Tibial artery (tissue), 4 donors: ENCODE data around the gene SEC16B.
A peak's percentile ranks its signal among the peaks of the same experiment; 100 is the strongest.

ENCODE experiments used
- DNase-seq, 2 donors: peaks; one replicate each; pipeline ENCODE4 v3.0.0-alpha.2; 2019
- H3K27ac ChIP-seq, 2 donors: fragments of 200-600 bp; sonication (generic) in 1 of 2; 1 replicate in 1 of 2; 2 replicates in 1 of 2; pipeline ENCODE4 v1.5.1; 2018 to 2019; ENCODE audit warnings: mild to moderate bottlenecking in 1 of 2
- H3K27me3 ChIP-seq, 2 donors: fragments of 200-600 bp; sonication (generic) in 1 of 2; one replicate each; pipeline versions ENCODE4 v1.5.1 to v1.6.0; 2016 to 2019
- H3K36me3 ChIP-seq, 3 donors: fragments of 200-600 bp; sonication (generic) in 2 of 3; one replicate each; pipeline ENCODE4 v1.5.1; 2016 to 2019; ENCODE audit warnings: mild to moderate bottlenecking in 2 of 3
- H3K4me1 ChIP-seq, 4 donors: fragments of 200-600 bp; sonication (generic) in 2 of 4; 1 replicate in 3 of 4; 2 replicates in 1 of 4; pipeline ENCODE4 v1.5.1; 2016 to 2019
- H3K4me3 ChIP-seq, 2 donors: fragments of 200-600 bp; sonication (generic) in 1 of 2; 1 replicate in 1 of 2; 2 replicates in 1 of 2; pipeline ENCODE4 v1.5.1; 2018 to 2019; ENCODE audit warnings: mild to moderate bottlenecking in 2 of 2
- H3K9me3 ChIP-seq, 3 donors: fragments of 200-600 bp; sonication (generic) in 1 of 3; one replicate each; pipeline ENCODE4 v1.5.1; 2016 to 2019
- intact Hi-C: fragments of 100-400 bp; cut with DNase I; formaldehyde crosslinking; loops from one replicate; pipeline ENCODE4 v1.15.0; 2023; ENCODE audit warnings: low total_unique reads
- TF ChIP-seq, protein P1 (sequence below), 2 experiments: fragments of 200-600 bp in 1 of 2; fragments of 450-650 bp in 1 of 2; IDR thresholded peaks; one replicate each; pipeline ENCODE4 v1.5.1; 2017 to 2019; ENCODE audit warnings: antibody characterized with exemption in 2 of 2, mild to moderate bottlenecking in 1 of 2, moderate library complexity in 1 of 2

The SEC16B gene

GRCh38 chr1:177983482-177984135, 13.8 kb upstream of the SEC16B start:
- intact Hi-C loops: no loop called here
- Histone ChIP-seq H3K36me3 (no peaks in the 10 kb centered on the region), H3K9me3 (no peaks in the 10 kb centered on the region), H3K27ac (peak overlapping the region; percentile 63), H3K4me3 (peak overlapping the region; percentile 17 to 39), H3K27me3 (no peaks in the 10 kb centered on the region), H3K4me1 (peaks cover 0 to 16% (median 4%) of the 10 kb centered on the region in 4 donors)
- TF ChIP-seq, protein P1, sequence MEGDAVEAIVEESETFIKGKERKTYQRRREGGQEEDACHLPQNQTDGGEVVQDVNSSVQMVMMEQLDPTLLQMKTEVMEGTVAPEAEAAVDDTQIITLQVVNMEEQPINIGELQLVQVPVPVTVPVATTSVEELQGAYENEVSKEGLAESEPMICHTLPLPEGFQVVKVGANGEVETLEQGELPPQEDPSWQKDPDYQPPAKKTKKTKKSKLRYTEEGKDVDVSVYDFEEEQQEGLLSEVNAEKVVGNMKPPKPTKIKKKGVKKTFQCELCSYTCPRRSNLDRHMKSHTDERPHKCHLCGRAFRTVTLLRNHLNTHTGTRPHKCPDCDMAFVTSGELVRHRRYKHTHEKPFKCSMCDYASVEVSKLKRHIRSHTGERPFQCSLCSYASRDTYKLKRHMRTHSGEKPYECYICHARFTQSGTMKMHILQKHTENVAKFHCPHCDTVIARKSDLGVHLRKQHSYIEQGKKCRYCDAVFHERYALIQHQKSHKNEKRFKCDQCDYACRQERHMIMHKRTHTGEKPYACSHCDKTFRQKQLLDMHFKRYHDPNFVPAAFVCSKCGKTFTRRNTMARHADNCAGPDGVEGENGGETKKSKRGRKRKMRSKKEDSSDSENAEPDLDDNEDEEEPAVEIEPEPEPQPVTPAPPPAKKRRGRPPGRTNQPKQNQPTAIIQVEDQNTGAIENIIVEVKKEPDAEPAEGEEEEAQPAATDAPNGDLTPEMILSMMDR (IDR thresholded peaks at IDR 0.05): no peak
- no peak for DNase-seq

- Histone ChIP-seq H3K27me3 (no peaks in the 10 kb centered on the region), H3K4me1 (peaks cover 0 to 16% (median 4%) of the 10 kb centered on the region in 4 donors), H3K4me3 (no peak overlapping the region), H3K36me3 (no peaks in the 10 kb centered on the region), H3K9me3 (no peaks in the 10 kb centered on the region), H3K27ac (peak overlapping the region; percentile 63)
- TF ChIP-seq, protein P1 (IDR thresholded peaks at IDR 0.05): no peak
- intact Hi-C loops: no loop called here
- no peak for DNase-seq
Measured at GRCh38 chr1:177983077-177983476, 13.2 kb upstream of the SEC16B start.

- Histone ChIP-seq H3K36me3 (peaks cover 0 to 2% (median 0%) of the 10 kb centered on the region in 3 donors), H3K27ac (no peak overlapping the region), H3K9me3 (no peaks in the 10 kb centered on the region), H3K4me1 (peaks cover 0 to 16% (median 4%) of the 10 kb centered on the region in 4 donors), H3K4me3 (no peak overlapping the region), H3K27me3 (no peaks in the 10 kb centered on the region)
- DNase-seq: no peak
- TF ChIP-seq, protein P1 (IDR thresholded peaks at IDR 0.05): no peak
- intact Hi-C loops: no loop called here
Measured at GRCh38 chr1:177981200-177981599, 11.3 kb upstream of the SEC16B start.

DNA sequence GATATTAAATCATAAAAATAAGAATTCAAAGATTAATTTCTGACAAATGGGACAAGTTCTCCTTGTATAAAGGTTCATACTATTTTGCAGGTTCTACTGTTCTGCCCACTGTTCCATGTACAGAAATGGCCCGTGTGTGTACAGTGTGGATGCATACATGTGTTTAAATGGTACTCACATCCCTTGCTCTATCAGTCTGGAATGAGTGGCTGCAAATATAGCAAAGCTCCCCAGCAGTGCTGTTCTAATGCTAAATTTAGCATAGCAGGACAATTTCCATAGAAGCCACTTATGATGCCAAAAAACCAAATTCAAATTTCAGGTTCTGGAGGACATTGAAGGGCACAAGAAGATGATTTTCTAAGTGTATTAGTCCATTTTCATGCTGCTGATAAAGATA, 9.4 kb upstream of the SEC16B start:
- Histone ChIP-seq H3K4me3 (no peak overlapping the region), H3K4me1 (peaks cover 0 to 15% (median 4%) of the 10 kb centered on the region in 4 donors), H3K36me3 (peaks cover 0 to 7% (median 0%) of the 10 kb centered on the region in 3 donors), H3K9me3 (no peaks in the 10 kb centered on the region), H3K27me3 (no peaks in the 10 kb centered on the region), H3K27ac (no peak overlapping the region)
- intact Hi-C loops: no loop called here
- TF ChIP-seq, protein P1 (IDR thresholded peaks at IDR 0.05): no peak
- no peak for DNase-seq

DNA sequence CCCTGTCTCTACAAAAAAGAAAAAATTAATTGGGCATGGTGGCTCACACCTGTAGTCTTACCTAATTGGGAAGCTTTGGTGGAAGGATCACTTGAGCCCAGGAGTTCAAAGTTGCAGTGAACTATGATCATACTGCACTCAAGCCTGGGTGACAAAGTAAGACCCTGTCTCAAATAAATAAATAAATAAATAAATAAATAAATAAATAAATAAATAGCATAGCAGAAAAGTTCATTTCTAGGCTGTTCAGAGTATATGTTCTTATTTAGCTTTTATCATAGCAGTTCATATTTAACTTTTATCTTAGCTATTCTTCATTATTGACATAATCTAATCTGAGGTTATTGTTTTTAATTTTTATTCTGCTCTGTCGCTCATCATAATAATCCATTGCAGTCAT, 8.7 kb upstream of the SEC16B start:
- Histone ChIP-seq H3K36me3 (peaks cover 0 to 7% (median 0%) of the 10 kb centered on the region in 3 donors), H3K4me1 (peaks cover 0 to 8% (median 2%) of the 10 kb centered on the region in 4 donors), H3K4me3 (no peak overlapping the region), H3K9me3 (no peaks in the 10 kb centered on the region), H3K27me3 (no peaks in the 10 kb centered on the region), H3K27ac (no peak overlapping the region)
- TF ChIP-seq, protein P1 (IDR thresholded peaks at IDR 0.05): no peak
- intact Hi-C loops: no loop called here
- DNase-seq: no peak
